ENCODE measurements around the gene HIGD1C. TPM values are rescaled to one million over a fixed set of nuclear protein-coding genes. Genes with fewer than 3 reads are reported as not detected.

HIGD1C gene
- total RNA-seq, 3 donors from 2014 or later: not detected

GRCh38 chr12:50964432-50964831 is 12.1 kb downstream of the HIGD1C start:
- Histone ChIP-seq H3K27me3 (no peaks in the 10 kb centered on the region), H3K9me3 (no peaks in the 10 kb centered on the region), H3K4me3 (no peak overlapping the region), H3K4me1 (no peaks in the 10 kb centered on the region), H3K27ac (no peak overlapping the region), H3K36me3 (no peaks in the 10 kb centered on the region)
- TF ChIP-seq CTCF (IDR thresholded peaks at IDR 0.05) (no peak), POLR2AphosphoS5 (IDR thresholded peaks at IDR 0.05) (no peak), POLR2A (IDR thresholded peaks at IDR 0.05) (no peak)
- intact Hi-C loops (cut with DNase I; ENCODE audit: low total_unique reads): no loop called here
- DNase-seq (ENCODE audit: low spot score in 2 of 2): no peak

- Histone ChIP-seq H3K27ac (no peak overlapping the region), H3K4me1 (no peaks in the 10 kb centered on the region), H3K4me3 (no peak overlapping the region), H3K36me3 (no peaks in the 10 kb centered on the region), H3K9me3 (no peaks in the 10 kb centered on the region), H3K27me3 (no peaks in the 10 kb centered on the region)
- no peak for DNase-seq (ENCODE audit: low spot score in 2 of 2)
- TF ChIP-seq POLR2AphosphoS5 (IDR thresholded peaks at IDR 0.05) (no peak), CTCF (IDR thresholded peaks at IDR 0.05) (no peak)
- intact Hi-C loops (cut with DNase I; ENCODE audit: low total_unique reads): no loop called here
These were observed 19.6 kb downstream of the HIGD1C start for GRCh38 chr12:50971946-50972345.

- no peaks in the 10 kb centered on the region for H3K36me3 ChIP-seq
- intact Hi-C loops (cut with DNase I; ENCODE audit: low total_unique reads): no loop called here
- no peaks in the 10 kb centered on the region for H3K27me3 ChIP-seq
- TF ChIP-seq POLR2A (IDR thresholded peaks at IDR 0.05) (no peak), POLR2AphosphoS5 (IDR thresholded peaks at IDR 0.05) (no peak), CTCF (IDR thresholded peaks at IDR 0.05) (no peak)
- H3K9me3 ChIP-seq: no peaks in the 10 kb centered on the region
- H3K4me3 ChIP-seq: no peak overlapping the region
- no peak for DNase-seq (ENCODE audit: low spot score in 2 of 2)
- H3K27ac ChIP-seq: no peak overlapping the region
- H3K4me1 ChIP-seq: no peaks in the 10 kb centered on the region
These were observed 27.2 kb downstream of the HIGD1C start for GRCh38 chr12:50979369-50980052.

- intact Hi-C loops (cut with DNase I; ENCODE audit: low total_unique reads): no loop called here
- Histone ChIP-seq H3K9me3 (no peaks in the 10 kb centered on the region), H3K27ac (no peak overlapping the region), H3K36me3 (no peaks in the 10 kb centered on the region), H3K4me1 (no peaks in the 10 kb centered on the region), H3K27me3 (no peaks in the 10 kb centered on the region), H3K4me3 (no peak overlapping the region)
- TF ChIP-seq CTCF (IDR thresholded peaks at IDR 0.05) (no peak), POLR2AphosphoS5 (IDR thresholded peaks at IDR 0.05) (no peak), POLR2A (IDR thresholded peaks at IDR 0.05) (no peak)
- DNase-seq (ENCODE audit: low spot score in 2 of 2): no peak
These were observed 28.2 kb downstream of the HIGD1C start for GRCh38 chr12:50980545-50980944.

- no peaks in the 10 kb centered on the region for H3K9me3 ChIP-seq
- no peak for TF ChIP-seq POLR2A (IDR thresholded peaks at IDR 0.05)
- no peak for TF ChIP-seq CTCF (IDR thresholded peaks at IDR 0.05)
- TF ChIP-seq POLR2AphosphoS5 (IDR thresholded peaks at IDR 0.05): no peak
- intact Hi-C loops (cut with DNase I; ENCODE audit: low total_unique reads): no loop called here
- H3K27ac ChIP-seq: no peak overlapping the region
- DNase-seq (ENCODE audit: low spot score in 2 of 2): no peak
- H3K4me3 ChIP-seq: no peak overlapping the region
- no peaks in the 10 kb centered on the region for H3K36me3 ChIP-seq
- no peaks in the 10 kb centered on the region for H3K4me1 ChIP-seq
- no peaks in the 10 kb centered on the region for H3K27me3 ChIP-seq
These were observed 29.2 kb downstream of the HIGD1C start for GRCh38 chr12:50981319-50982239.

All from breast epithelium (tissue), 4 donors.